Body of pancreas (tissue), 4 donors: ENCODE results near the gene PRM1. TPM values are rescaled to one million over a fixed set of nuclear protein-coding genes. Genes with fewer than 3 reads are reported as not detected.

Experiments used
- ATAC-seq: fragments of 150-250 bp; one replicate; pipeline ENCODE4 v1.9.1; 2016
- DNase-seq, 4 donors: peaks; one replicate each; pipeline ENCODE4 v3.0.0-alpha.2; 2019
- H3K27ac ChIP-seq, 4 donors: fragments of 200-600 bp; sonication (generic); 1 replicate in 3 of 4; 2 replicates in 1 of 4; pipeline versions ENCODE4 v1.5.1 to v1.6.1; 2016 to 2019; ENCODE audit warnings: mild to moderate bottlenecking in 1 of 4, mixed read lengths in 1 of 4, moderate library complexity in 1 of 4
- H3K27me3 ChIP-seq, 2 donors: fragments of 200-600 bp; sonication (generic); one replicate each; pipeline ENCODE4 v1.6.0; 2016; ENCODE audit warnings: mild to moderate bottlenecking in 1 of 2
- H3K36me3 ChIP-seq, 2 donors: fragments of 200-600 bp; sonication (generic); replicated peaks in 1 of 2; 2 replicates each; pipeline ENCODE4 v1.5.1; 2016; ENCODE audit warnings: low read depth in 2 of 2; ENCODE audit not compliant: insufficient read depth in 1 of 2
- H3K4me1 ChIP-seq: fragments of 200-600 bp; sonication (generic); one replicate; pipeline ENCODE4 v1.6.0; 2016
- H3K4me3 ChIP-seq, 2 donors: fragments of 200-600 bp; sonication (generic); 1 replicate in 1 of 2; 2 replicates in 1 of 2; pipeline ENCODE4 v1.5.1; 2016 to 2019
- H3K9me3 ChIP-seq, 3 donors: fragments of 200-600 bp; sonication (generic); 1 replicate in 2 of 3; 2 replicates in 1 of 3; pipeline ENCODE4 v1.5.1; 2016
- POLR2A ChIP-seq, 3 donors: fragments of 450-650 bp; IDR thresholded peaks; one replicate each; pipeline ENCODE4 v1.6.1; 2016; ENCODE audit warnings: antibody characterized with exemption in 3 of 3, mild to moderate bottlenecking in 2 of 3
- WGBS, 2 donors: methylation state at CpG; one replicate each; pipeline ENCODE4 v1.1.5; 2017; 5-methylcytosine and 5-hydroxymethylcytosine counted together
- intact Hi-C: fragments of 100-400 bp; cut with DNase I; formaldehyde crosslinking; loops from one replicate; pipeline ENCODE4 v1.15.1; 2023
- total RNA-seq, 2 donors: library from RNA; depleted of rRNA; stranded (reverse); fragments of >200 nt; gene quantifications; one replicate each; pipeline ENCODE4 v1.1.0, GENCODE V29; 2016
- TF ChIP-seq, protein P1 (sequence below), 7 experiments: fragments of 450-650 bp in 4 of 7; fragments of 200-600 bp in 3 of 7; sonication (generic) in 3 of 7; IDR thresholded peaks; one replicate each; pipeline ENCODE4 v1.5.1; 2016 to 2019; ENCODE audit warnings: antibody characterized with exemption in 7 of 7

Gene PRM1
- total RNA-seq, 2 donors from 2014 or later: not detected

- no peaks in the 10 kb centered on the region for H3K36me3 ChIP-seq
- intact Hi-C loops: no loop called here
- no peaks in the 10 kb centered on the region for H3K4me1 ChIP-seq
- DNase-seq (no peak), ATAC-seq (no peak)
- H3K27me3 ChIP-seq: no peaks in the 10 kb centered on the region
- H3K9me3 ChIP-seq: no peaks in the 10 kb centered on the region
- TF ChIP-seq POLR2A (IDR thresholded peaks at IDR 0.05): no peak
- TF ChIP-seq, protein P1, sequence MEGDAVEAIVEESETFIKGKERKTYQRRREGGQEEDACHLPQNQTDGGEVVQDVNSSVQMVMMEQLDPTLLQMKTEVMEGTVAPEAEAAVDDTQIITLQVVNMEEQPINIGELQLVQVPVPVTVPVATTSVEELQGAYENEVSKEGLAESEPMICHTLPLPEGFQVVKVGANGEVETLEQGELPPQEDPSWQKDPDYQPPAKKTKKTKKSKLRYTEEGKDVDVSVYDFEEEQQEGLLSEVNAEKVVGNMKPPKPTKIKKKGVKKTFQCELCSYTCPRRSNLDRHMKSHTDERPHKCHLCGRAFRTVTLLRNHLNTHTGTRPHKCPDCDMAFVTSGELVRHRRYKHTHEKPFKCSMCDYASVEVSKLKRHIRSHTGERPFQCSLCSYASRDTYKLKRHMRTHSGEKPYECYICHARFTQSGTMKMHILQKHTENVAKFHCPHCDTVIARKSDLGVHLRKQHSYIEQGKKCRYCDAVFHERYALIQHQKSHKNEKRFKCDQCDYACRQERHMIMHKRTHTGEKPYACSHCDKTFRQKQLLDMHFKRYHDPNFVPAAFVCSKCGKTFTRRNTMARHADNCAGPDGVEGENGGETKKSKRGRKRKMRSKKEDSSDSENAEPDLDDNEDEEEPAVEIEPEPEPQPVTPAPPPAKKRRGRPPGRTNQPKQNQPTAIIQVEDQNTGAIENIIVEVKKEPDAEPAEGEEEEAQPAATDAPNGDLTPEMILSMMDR (IDR thresholded peaks at IDR 0.05): no peak
- 79 to 83% methylated on average over 3 to 10 of the region's 10 CpGs for WGBS, 2 donors
- no peak overlapping the region for H3K27ac ChIP-seq
- H3K4me3 ChIP-seq: no peak overlapping the region
Observed at GRCh38 chr16:11325404-11326083, 44.4 kb upstream of the PRM1 start.

- no peaks in the 10 kb centered on the region for H3K36me3 ChIP-seq
- H3K27ac ChIP-seq: no peak overlapping the region
- ATAC-seq (no peak), DNase-seq (no peak)
- no peaks in the 10 kb centered on the region for H3K4me1 ChIP-seq
- WGBS, 2 donors: 86 to 88% methylated on average over 11 of the region's 11 CpGs
- intact Hi-C loops: no loop called here
- H3K4me3 ChIP-seq: no peak overlapping the region
- H3K9me3 ChIP-seq: no peaks in the 10 kb centered on the region
- no peaks in the 10 kb centered on the region for H3K27me3 ChIP-seq
- no peak for TF ChIP-seq POLR2A (IDR thresholded peaks at IDR 0.05)
- TF ChIP-seq, protein P1 (IDR thresholded peaks at IDR 0.05): no peak
Observed at GRCh38 chr16:11323551-11324336, 42.6 kb upstream of the PRM1 start.

- no peaks in the 10 kb centered on the region for H3K9me3 ChIP-seq
- H3K27me3 ChIP-seq: no peaks in the 10 kb centered on the region
- no peaks in the 10 kb centered on the region for H3K4me1 ChIP-seq
- TF ChIP-seq, protein P1 (IDR thresholded peaks at IDR 0.05): no peak
- no peak for TF ChIP-seq POLR2A (IDR thresholded peaks at IDR 0.05)
- H3K4me3 ChIP-seq: no peak overlapping the region
- intact Hi-C loops: no loop called here
- no peak for DNase-seq
- no peak for ATAC-seq
- H3K27ac ChIP-seq: no peak overlapping the region
- no peaks in the 10 kb centered on the region for H3K36me3 ChIP-seq
- WGBS, 2 donors: 55 to 79% methylated on average over 3 of the region's 3 CpGs
Observed at GRCh38 chr16:11322823-11323222, 41.7 kb upstream of the PRM1 start.

DNA sequence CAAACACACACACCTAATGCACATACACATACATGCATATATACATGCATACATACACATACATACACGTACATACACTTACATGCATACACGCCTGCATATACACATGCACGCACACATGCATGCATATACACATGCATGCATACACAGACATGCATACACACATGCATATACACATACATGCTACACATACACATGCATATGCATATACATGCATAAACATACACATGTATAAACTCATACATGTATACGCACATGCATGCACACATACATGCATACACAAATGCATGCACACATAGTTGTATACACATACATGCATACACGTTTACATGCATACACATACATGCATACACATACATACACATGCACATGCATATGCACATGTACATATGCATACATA lies 40.5 kb upstream of the PRM1 start:
- Histone ChIP-seq H3K36me3 (no peaks in the 10 kb centered on the region), H3K4me3 (no peak overlapping the region), H3K27me3 (no peaks in the 10 kb centered on the region), H3K9me3 (no peaks in the 10 kb centered on the region), H3K27ac (no peak overlapping the region), H3K4me1 (no peaks in the 10 kb centered on the region)
- TF ChIP-seq, protein P1 (IDR thresholded peaks at IDR 0.05): no peak
- no peak for TF ChIP-seq POLR2A (IDR thresholded peaks at IDR 0.05)
- DNase-seq (no peak), ATAC-seq (no peak)
- intact Hi-C loops: no loop called here
- 67% methylated on average over 5 of the region's 5 CpGs for WGBS, 2 donors
